Hematopoietic multipotent progenitor cell treated with erythropoietin and hydrocortisone succinate and interleukin-3 and kit ligand, for 6 days (in vitro differentiated cells): ENCODE data around the gene CADPS.

Experiments used
- DNase-seq: peaks from one replicate; pipeline ENCODE4 v3.0.0-alpha.2; 2015

The CADPS gene

DNA sequence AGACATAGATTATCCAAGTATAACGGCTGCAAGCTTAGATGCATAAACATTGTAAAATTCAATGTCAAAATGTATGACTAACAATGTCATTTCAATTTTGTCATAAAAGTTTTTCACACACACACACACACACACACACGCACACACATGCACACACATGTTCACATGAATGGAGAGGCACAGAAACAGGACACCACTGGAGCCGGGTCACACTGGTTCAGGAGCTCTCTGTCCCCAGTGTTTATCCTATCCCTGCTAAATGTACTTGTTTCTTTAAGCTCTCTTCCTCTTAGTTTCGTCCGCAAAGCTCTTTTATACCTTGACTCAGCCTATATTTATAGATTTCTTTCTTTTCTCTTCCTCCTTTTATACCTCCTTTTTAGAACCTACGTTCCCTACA, 249.9 kb downstream of the CADPS start:
- no peak for DNase-seq

DNA sequence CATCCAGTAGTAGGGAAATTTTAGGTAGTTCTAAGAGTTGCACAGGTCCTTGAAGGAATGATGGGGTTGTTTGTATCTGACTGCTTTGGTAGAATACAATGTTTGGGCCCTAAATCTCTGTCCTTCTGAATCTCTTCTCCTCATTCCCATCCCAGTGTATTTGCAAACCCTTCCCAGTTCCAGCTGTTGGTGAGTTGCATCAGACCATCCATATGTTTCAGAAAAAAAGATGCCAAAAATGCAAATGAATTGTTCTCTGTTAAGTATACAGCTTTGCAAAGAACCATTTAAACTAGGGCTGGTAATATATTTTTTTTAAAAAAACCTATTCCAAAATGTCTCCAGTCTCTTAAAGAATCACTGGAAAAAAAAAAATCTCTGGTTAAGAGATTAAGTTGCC, 251.0 kb downstream of the CADPS start:
- DNase-seq: no peak

DNA sequence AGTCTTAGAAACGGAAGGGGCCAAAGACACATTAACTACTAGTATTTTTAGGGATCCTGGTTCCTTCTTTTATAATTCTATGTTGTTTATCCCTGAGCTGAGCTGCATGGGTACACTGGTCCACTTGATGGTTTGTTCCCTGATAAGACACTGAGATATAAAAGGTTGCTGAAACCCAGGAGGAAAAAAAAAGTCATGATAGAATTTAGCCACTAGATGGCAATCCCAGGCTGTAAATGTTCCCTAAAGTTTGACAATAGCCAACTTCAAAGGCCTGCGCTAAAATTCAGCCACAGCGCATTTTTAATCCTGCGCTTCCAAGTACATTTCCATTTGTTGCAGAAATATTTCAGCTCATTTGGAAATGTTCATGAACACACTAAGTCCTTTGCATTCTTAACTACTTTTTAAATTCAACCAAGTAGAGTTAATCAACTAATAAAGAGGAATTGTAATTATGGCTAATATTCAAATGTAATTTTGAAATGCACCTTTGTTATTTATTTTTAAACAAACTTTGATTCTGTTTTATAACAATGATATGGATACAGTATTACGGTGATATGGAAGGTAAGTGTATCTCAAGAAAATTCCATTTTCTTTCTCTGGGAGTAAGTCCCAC, 252.6 kb downstream of the CADPS start:
- DNase-seq: peak; percentile 74

DNA sequence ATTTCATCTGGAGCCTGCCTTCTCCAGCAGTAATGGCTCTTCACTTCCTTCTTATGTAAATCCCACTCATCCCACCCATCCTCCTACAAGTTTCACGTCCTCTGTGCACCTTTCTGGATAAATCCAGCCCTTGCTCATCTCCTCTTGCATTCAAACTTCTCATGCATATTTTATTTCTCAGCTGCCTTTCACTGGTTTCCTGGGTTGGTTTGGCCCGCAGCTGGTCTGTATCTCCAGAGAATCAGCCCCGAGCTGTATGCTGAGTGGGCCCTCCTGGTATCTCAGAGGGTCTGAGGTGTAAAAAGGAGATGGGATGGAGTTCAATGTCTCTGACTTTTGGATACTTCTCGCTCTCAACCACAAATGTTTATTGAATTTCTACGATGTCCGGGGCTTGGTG, 253.3 kb downstream of the CADPS start:
- no peak for DNase-seq

GRCh38 chr3:62621176-62621575, 254.0 kb downstream of the CADPS start:
- DNase-seq: no peak

- DNase-seq: no peak
Measured at GRCh38 chr3:62615258-62615849, 259.9 kb downstream of the CADPS start.

- no peak for DNase-seq
Measured at GRCh38 chr3:62614527-62614926, 260.7 kb downstream of the CADPS start.

DNA sequence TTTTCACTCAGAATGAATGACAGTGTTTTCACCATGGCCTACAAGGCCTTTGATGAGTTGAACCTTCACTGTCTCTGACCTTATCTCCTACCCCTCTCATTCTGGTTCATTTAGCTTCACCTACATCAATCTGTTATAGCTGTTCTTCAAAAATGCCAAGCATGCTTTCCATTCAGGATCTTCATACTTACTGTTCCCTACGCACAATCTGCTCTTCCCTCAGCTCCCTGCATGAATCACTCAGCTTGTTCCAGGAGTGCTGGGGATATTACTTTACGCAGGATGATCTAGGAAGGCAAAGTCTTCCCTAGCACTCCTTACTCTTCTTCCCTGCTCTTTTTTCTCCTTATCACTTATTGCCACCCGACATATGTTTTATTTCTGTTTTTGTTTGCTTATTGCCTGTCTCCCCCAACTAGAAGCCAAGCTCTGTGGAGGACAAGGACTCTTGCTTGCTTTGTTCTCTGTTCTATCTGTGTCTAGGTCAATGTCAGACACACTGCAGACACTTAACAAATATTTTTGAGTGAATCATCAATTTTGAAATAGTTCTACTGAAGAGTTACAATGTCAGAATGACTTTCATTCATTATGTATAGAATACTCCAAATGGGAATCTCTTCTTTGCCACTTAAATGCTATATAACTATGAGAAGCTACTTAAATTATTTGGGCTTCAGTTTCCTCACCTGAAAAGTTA, 263.5 kb downstream of the CADPS start:
- no peak for DNase-seq

GRCh38 chr3:62607287-62608029, 267.8 kb downstream of the CADPS start:
- DNase-seq: no peak

- no peak for DNase-seq
Measured at GRCh38 chr3:62605413-62606068, 269.7 kb downstream of the CADPS start.

GRCh38 chr3:62604751-62605351, 270.4 kb downstream of the CADPS start:
- DNase-seq: no peak

- no peak for DNase-seq
Measured at GRCh38 chr3:62604298-62604697, 270.9 kb downstream of the CADPS start.

GRCh38 chr3:62602987-62603386, 272.2 kb downstream of the CADPS start:
- DNase-seq: no peak

DNA sequence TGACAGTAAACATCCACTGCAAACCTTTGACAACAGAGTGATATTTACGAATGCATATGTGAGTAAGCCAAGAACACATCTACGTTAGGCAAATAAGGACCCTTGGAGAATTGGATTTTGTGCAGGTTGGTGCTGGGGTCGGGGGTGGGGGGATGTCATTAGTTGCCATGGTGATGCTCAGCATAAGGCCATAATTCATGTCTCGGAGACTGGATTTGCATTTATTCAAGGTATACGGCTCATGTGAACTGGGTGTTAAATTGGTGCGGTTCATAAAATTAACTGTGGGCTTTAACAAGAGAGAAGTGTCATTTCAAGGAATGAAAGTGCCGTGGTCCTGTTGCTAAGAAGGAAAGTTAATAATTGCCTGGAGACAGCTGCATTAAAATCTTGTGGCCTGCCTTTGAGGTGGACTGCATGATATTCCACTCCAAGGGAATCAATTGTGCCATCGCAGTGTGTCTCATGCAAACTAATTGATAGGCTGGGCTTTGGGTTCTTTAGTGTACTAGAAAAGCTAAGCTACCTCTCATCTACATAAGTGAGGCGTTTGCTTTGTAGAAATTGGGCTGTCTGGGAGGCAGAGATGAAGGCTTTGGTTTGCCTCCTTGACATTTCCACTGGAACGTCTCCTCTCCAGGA, 273.0 kb downstream of the CADPS start:
- DNase-seq: no peak

DNA sequence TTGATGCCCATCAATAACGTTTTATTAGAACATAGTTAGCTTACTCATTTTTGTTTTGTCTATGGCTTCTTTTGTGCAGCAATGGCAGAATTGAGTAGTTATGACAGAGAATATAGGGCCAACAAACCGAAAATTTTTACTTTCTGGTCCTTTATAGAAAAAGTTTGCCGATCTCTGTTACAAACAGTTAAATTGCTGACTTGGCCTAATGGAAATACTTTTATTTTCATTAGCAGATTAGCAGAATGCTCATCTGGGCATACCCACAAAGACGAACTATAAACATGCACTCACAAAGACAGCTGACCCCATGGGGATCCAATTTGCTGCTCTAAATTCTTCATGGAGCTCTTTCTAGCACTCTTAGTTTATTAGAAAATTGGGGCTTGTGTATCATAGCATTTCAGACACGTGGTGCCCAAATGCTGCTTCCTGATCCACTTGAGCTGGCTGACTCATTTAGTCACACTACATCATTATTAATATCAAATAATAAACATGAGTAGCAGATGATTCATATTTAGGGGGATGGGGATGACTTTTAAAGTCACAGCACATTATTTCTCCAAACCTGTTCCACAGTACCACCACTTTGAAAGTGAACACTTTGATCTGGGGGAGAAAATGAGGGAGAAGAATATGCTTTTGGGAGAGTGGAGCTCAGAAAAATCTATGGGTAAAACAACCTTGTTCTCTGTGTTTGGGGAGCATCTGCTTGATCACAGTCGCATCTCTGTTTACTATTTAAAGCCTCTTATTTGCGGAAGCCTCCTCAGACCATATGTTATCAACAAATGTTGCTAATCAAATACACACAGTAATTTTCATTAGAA, 273.8 kb downstream of the CADPS start:
- no peak for DNase-seq

- no peak for DNase-seq
Measured at GRCh38 chr3:62600033-62600432, 275.2 kb downstream of the CADPS start.

DNA sequence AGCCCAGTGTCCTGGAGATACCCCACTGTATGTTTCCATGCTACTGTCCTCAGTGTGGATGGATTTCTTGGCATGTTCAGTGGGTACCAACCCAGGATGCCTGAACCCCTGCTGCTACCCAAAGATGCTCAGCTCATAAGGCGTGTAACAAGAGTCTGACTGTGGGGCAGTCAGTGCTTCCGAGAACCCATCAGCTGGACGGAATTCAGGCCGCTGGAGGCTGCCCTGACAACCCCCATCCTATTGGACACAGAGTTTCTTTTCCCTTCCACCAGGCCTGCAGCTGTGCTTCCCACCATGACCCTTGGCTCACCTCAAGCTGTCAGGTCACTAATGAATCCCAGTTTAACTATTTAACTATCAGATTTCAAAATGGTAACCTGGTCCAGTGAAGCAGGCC, 277.7 kb downstream of the CADPS start:
- DNase-seq: no peak

- DNase-seq: no peak
Measured at GRCh38 chr3:62592408-62592807, 282.8 kb downstream of the CADPS start.

GRCh38 chr3:62589078-62589477, 286.1 kb downstream of the CADPS start:
- DNase-seq: no peak

DNA sequence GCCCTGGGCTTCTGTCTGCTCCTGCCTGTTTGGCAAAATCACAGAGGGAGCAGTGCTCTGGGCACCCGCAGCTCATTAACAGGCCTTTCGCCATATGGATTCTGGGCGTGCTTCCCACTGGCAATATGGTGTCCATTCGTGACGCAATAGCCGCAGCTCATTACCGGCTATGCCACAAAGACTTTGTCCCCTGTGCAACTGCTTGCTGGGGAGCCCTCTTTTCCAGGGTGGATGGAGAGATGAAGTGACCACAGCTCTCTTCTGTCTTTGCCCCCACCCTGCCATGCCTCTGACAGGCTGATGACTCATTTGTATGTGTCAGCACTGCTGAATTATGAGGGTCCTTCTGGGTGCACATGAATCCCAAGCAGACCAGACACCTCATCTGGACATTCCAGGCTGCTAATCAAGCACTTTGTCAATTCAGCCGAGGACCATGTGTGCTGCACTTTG, 287.6 kb downstream of the CADPS start:
- no peak for DNase-seq

DNA sequence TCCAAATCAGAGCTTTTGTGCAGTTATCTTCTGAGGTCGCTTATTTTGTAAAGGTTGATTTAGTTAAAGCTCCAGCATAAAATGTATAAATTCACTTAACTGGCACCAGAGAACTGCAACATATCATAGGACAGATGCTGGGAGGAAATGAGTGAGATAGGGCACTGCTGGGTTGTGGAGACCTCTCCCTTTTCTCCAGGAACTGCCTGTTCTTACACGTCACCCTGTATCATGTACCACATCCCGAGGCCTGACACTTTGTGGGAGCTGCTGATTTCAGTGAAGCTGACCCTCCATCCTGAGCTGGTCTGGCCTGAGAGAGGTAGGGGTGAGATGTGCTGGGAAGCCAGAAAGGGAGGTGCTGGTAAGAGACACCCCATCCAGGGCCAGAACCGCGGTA, 288.0 kb downstream of the CADPS start:
- no peak for DNase-seq
